HCEC 1CT (cell line): ENCODE measurements around the gene TADA1.
"Not testable (repeated sequence)": the region's sequence is repeated elsewhere in the genome, so short reads cannot be mapped to it uniquely, and the experiment has no call there.

Source experiments
- DNase-seq: peaks from one replicate; pipeline ENCODE4 v3.0.0-alpha.2; 2017

Gene TADA1

DNA sequence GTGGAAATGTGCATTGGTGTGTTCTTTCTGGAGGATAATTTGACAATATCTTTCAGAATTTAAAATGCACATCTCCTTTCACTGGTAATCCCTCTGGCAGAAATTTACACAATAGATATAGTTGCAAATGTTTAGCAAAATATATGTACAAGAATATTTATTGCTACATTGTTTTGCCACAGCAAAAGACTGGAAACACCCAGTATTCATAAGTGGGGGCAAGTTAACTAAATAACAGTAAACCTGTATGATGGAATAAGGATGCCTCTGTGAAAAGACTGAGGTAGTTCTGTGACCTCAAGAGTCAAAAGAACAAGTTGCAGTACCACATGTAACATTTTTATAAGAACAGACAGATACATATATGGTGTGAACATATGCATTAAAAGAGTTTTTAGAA lies 13.7 kb upstream of the TADA1 start:
- DNase-seq, result no peak

GRCh38 chr1:166888373-166889111 lies 12.5 kb upstream of the TADA1 start:
- DNase-seq, result no peak

DNA sequence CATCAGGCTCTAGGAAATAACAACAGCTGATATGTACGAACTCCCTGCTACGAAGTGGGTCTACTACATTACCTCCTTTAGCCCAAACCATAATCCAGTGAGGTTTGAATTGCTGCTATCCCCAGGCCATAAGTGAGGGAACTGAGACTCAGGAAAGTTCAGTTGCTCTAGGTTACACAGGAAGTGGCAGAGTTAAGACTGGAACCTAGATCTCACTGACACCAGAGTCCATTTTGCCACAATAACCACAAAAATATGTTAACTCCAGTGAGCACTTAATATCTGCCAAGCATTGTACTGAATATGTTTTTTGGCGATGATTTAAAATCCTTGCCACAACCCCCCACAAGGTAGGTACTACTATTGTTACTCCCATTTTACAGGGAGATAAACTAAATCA lies 8.9 kb upstream of the TADA1 start:
- DNase-seq, result no peak

- no peak for DNase-seq
These were observed 8.1 kb upstream of the TADA1 start for GRCh38 chr1:166884040-166884642.

- DNase-seq, result no peak
These were observed 6.8 kb upstream of the TADA1 start for GRCh38 chr1:166882893-166883292.

- DNase-seq, result not testable (repeated sequence)
These were observed 2.3 kb upstream of the TADA1 start for GRCh38 chr1:166878173-166878917.

DNA sequence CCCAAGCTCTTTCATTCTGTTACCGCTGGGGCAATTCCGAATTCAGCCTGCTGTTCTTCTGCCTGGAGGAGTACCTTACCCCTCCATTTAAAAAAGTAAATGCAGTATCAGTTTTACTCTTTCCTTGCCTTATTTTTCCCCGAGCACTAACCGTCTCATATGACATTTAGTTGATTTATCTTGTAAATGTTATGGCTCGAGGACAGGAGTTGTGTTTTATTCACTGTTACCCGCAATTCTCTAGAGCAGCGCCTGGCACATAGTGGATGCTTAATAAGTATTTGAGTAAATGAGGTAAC lies 425 bp upstream of the TADA1 start:
- no peak for DNase-seq

DNA sequence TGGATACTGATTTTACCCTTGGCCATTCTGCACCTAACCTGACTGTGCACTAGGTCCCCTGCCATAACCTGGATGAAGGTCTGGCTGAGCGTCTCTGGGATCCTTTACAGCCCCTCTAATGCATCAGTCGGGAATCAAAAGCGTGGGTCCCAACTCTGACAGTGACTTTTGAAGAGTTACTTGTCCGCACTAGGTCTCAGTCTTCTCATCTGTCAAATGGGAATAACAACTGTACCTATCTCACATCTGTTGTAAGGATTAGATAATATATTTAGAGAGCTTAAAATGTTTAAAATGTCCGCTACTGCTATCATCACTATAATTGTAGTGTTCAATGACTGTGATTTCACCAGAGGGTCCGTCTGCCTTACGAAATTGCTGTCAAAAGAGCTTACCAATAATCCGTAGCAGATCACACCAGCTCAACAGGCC lies 746 bp downstream of the TADA1 start:
- no peak for DNase-seq

DNA sequence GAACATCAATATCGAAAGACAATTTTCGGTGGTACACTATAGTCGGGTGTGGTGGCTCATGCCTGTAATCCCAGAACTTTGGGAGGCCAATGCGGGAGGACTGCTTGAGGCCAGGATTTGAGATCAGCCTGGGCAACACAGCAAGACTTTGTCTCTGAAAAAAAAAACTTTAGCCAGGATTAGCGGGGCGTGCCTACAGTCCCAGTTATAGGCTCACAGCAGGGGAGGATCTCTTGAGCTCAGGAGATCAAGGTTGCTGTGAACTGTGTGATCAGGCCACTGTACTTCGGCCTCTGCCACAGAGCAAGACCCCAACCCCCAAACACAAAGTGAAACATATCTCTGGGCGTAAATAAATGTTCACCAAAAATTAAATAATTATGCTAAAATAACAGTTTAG lies 1.6 kb downstream of the TADA1 start:
- no peak for DNase-seq

GRCh38 chr1:166870584-166870983 lies 5.5 kb downstream of the TADA1 start:
- DNase-seq, result no peak

DNA sequence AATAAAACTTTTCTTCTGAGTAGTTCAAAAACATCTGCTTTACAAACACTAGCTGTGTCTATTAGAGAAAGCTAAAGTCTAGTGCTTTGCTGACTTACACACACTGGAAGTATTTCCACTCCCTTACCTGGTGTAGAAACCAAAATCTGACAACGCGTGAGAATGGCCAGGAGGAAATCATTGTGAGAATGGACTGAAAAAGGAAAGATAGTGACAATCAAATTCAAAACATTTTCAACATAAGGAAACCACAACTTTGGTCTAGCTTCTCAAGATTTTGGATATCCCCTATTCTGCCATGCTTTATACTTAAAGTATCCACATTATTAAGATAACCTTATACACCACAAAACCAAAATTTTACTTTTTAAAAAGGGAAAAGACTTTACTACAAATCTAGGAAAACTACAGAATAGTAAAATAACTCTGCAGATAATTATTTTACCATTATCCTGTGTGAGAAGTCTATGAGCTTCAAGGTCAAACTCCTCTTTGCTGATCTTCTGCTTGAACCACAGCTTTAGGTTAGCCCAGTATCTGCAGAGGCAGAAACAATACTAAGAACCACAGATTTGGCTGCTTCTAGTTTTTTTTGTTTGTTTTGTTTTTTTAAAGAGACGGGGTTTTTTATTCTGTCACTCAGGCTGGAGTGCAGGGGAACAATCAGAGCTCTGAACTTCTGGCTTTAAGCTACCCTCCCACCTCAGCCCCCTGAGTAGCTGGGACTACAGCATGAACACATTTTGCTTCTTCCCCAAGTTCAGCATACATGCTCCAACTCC lies 6.6 kb downstream of the TADA1 start:
- no peak for DNase-seq

DNA sequence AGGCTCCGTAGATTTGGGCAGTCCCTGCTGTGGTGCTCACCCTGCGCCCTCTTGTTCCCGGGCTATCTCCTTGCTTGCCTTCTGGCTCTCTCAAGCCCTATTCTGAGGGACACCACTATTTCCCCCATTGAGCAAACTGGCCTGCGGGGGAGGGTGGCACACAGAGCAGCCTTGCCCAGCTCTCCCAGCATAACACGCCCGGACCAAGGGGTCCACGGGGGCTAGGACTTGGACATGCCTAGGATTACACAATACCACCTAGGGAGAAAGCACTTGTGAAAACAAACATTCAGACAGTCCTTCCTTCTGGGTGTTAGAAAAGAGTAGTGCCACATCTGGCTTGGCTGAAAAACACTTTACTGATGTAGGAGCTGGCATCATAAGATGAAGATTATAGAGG lies 7.4 kb downstream of the TADA1 start:
- DNase-seq, result no peak

- DNase-seq, result no peak
These were observed 10.1 kb downstream of the TADA1 start for GRCh38 chr1:166865926-166866325.

GRCh38 chr1:166859597-166859996 lies 16.5 kb downstream of the TADA1 start:
- no peak for DNase-seq

DNA sequence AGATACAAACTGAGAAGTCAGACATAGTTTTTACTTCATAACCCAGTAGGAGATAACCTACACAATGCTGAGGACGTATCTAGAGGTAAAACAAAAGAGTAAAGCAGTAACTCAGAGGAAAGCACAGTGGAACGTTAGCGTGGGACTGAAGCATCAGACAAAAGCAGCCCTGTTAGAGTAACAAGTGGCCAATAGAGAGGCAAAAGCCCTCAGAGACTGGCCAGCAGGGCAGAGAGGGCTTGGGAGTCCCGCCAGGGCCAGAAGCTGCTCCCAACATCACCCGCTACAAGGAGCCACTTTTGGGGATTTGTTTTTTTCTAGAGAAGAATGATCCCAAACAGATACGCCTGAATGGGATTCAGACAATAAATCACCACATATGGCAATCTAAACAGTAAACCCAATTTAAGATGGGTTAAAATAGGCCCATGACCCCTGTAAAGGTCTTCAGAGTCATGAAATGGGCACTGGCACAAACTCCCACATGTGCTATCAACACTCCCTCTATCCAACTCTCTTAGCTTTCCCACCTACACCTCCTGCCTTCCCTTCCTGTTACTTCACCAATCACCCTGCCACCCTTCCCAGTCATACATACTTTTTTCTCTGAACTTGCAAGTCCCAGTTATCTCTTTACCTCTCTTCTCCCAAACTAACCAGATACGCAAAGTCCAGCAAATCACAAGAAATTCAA lies 17.2 kb downstream of the TADA1 start:
- no peak for DNase-seq

- DNase-seq, result no peak
These were observed 18.1 kb downstream of the TADA1 start for GRCh38 chr1:166857995-166858394.

DNA sequence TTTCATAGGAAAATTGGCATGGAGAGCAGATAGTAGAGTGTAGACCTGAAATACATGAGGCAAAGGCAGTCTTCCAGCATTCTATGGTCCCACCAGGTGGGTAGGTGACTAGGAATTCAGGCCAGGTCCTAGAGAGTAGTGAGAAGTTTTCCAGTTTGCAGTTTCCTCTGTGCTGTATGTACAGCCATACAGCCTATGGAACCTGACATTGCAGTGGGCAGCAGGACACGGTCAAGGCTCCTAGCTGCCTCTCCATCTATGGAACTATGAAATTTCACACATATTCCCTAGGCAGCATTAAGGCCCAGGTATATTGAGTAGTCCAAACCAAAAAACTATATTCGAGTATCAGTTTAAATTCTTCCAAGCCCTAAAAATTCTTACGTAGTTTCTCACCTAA lies 20.5 kb downstream of the TADA1 start:
- no peak for DNase-seq

DNA sequence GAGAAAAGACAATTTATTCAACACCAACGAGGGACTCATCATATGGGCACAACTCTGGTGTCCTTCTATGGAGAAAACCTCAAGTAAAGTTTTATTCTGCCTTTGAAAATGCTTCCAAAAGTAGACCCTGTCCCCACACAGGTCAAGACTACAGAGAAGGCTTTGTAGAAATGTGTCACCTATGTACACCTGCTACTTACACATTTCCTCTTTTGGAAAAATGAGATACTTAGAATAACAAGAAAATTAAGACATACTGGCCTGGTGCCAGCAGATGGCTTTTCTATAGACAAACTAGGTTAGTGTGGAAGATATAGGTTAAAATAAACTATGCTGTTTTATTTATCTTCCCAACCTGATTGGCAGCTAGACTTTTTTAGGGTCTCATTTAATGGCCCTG lies 23.1 kb downstream of the TADA1 start:
- DNase-seq, result no peak

DNA sequence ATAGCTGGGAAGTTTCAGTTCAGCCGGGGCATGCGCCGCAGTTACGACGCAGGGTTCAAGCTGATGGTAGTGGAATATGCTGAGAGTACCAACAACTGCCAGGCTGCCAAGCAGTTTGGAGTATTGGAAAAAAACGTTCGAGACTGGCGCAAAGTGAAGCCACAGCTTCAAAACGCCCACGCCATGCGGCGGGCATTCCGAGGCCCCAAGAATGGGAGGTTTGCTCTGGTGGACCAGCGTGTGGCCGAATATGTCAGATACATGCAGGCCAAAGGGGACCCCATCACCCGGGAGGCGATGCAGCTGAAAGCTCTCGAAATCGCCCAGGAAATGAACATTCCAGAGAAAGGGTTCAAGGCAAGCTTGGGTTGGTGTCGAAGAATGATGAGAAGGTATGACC lies 26.9 kb downstream of the TADA1 start:
- DNase-seq, result no peak

GRCh38 chr1:166848193-166848592 lies 27.9 kb downstream of the TADA1 start:
- no peak for DNase-seq

GRCh38 chr1:166844791-166845190 lies 31.3 kb downstream of the TADA1 start:
- DNase-seq, result peak; percentile 48

GRCh38 chr1:166843769-166844596 lies 32.1 kb downstream of the TADA1 start:
- peak; percentile 4 for DNase-seq
